B cell (primary cell): Measurements from ENCODE around the gene FBXO15.

ENCODE experiments used
- EZH2 ChIP-seq: IDR thresholded peaks from 2 replicates; pipeline ENCODE4 v1.6.1; 2012; ENCODE audit warnings: borderline replicate concordance, low read depth, mild to moderate bottlenecking, moderate library complexity, low read length; ENCODE audit not compliant: insufficient read depth, poor library complexity, severe bottlenecking
- TF ChIP-seq, protein P1 (sequence below): fragments of 200-600 bp; IDR thresholded peaks from one replicate; pipeline ENCODE4 v1.8.0; 2022; ENCODE audit warnings: antibody characterized with exemption, mild to moderate bottlenecking

DNA sequence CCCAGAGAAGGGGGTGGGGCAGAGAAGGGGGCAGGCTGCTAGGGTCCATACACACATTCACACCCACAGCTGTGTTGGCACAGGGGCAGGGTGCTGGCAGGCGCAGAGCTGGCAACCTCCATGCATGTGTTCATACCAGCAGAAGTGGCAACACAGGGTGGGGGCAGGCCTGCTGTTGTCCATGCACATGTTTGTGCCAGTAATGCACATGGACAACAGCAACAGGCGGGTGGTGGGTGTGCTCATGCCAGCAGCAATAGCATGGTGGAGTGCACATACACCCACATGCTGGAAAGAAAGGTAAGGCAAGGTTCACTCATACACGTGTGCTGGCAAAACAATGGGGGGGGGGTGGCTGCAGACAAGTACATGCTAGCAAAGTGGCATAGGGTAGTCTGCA lies 54.7 kb downstream of the FBXO15 start:
- TF ChIP-seq, protein P1, sequence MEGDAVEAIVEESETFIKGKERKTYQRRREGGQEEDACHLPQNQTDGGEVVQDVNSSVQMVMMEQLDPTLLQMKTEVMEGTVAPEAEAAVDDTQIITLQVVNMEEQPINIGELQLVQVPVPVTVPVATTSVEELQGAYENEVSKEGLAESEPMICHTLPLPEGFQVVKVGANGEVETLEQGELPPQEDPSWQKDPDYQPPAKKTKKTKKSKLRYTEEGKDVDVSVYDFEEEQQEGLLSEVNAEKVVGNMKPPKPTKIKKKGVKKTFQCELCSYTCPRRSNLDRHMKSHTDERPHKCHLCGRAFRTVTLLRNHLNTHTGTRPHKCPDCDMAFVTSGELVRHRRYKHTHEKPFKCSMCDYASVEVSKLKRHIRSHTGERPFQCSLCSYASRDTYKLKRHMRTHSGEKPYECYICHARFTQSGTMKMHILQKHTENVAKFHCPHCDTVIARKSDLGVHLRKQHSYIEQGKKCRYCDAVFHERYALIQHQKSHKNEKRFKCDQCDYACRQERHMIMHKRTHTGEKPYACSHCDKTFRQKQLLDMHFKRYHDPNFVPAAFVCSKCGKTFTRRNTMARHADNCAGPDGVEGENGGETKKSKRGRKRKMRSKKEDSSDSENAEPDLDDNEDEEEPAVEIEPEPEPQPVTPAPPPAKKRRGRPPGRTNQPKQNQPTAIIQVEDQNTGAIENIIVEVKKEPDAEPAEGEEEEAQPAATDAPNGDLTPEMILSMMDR, result no peak
- no peak for TF ChIP-seq EZH2
